ENCODE data around the gene GPR155.

GPR155 gene

GRCh38 chr2:174403628-174404027, 83.2 kb downstream of the GPR155 start:
- no peak overlapping the region for H3K4me3 ChIP-seq (ENCODE audit: low read length)
- DNase-seq (ENCODE audit: low read depth) = no peak
- no peak for TF ChIP-seq CTCF (IDR thresholded peaks at IDR 0.05; ENCODE audit: insufficient read depth, low read depth, low read length, missing control alignments)

- no peak for TF ChIP-seq CTCF (IDR thresholded peaks at IDR 0.05; ENCODE audit: insufficient read depth, low read depth, low read length, missing control alignments)
- no peak overlapping the region for H3K4me3 ChIP-seq (ENCODE audit: low read length)
- DNase-seq (ENCODE audit: low read depth) = no peak
Observed at GRCh38 chr2:174400853-174401252, 86.0 kb downstream of the GPR155 start.

- DNase-seq (ENCODE audit: low read depth) = no peak
- no peak overlapping the region for H3K4me3 ChIP-seq (ENCODE audit: low read length)
- TF ChIP-seq CTCF (IDR thresholded peaks at IDR 0.05; ENCODE audit: insufficient read depth, low read depth, low read length, missing control alignments) = no peak
Observed at GRCh38 chr2:174399171-174399570, 87.7 kb downstream of the GPR155 start.

GRCh38 chr2:174397773-174398172, 89.1 kb downstream of the GPR155 start:
- no peak overlapping the region for H3K4me3 ChIP-seq (ENCODE audit: low read length)
- TF ChIP-seq CTCF (IDR thresholded peaks at IDR 0.05; ENCODE audit: insufficient read depth, low read depth, low read length, missing control alignments) = no peak
- no peak for DNase-seq (ENCODE audit: low read depth)

GRCh38 chr2:174395969-174396630, 90.7 kb downstream of the GPR155 start:
- peak; percentile 40 for DNase-seq (ENCODE audit: low read depth)
- no peak for TF ChIP-seq CTCF (IDR thresholded peaks at IDR 0.05; ENCODE audit: insufficient read depth, low read depth, low read length, missing control alignments)
- peak overlapping the region; percentile 86 for H3K4me3 ChIP-seq (ENCODE audit: low read length)

GRCh38 chr2:174395284-174395968, 91.4 kb downstream of the GPR155 start, which contains the start of gene SCRN3:
Gene SCRN3, plus strand, starts transcription at chr2:174395730. Its CDS starts 2,554 bp downstream, at chr2:174398284.
- H3K4me3 ChIP-seq (ENCODE audit: low read length) = peak within 1 kb of the TSS; percentile 86
- TF ChIP-seq CTCF (IDR thresholded peaks at IDR 0.05; ENCODE audit: insufficient read depth, low read depth, low read length, missing control alignments) = no peak
- peak; percentile 78 for DNase-seq (ENCODE audit: low read depth)
